ENCODE results near the gene CYB5R2. TPM values are rescaled to one million over a fixed set of nuclear protein-coding genes. Genes with fewer than 3 reads are reported as not detected.
"Not testable (repeated sequence)": the region's sequence is repeated elsewhere in the genome, so short reads cannot be mapped to it uniquely, and the experiment has no call there.

The CYB5R2 gene
- total RNA-seq, 1 experiment from 2014 or later = 40.3 TPM

GRCh38 chr11:7664867-7665266, 8.4 kb downstream of the CYB5R2 start (continued):
- TF ChIP-seq CDX4 (CRISPR knock-in tag; IDR thresholded peaks at IDR 0.05; ENCODE audit: borderline replicate concordance) (no peak), ESRRA (CRISPR knock-in tag; IDR thresholded peaks at IDR 0.05; ENCODE audit: borderline replicate concordance) (no peak), MXD4 (CRISPR knock-in tag; IDR thresholded peaks at IDR 0.05; ENCODE audit: borderline replicate concordance) (no peak), ZMAT4 (CRISPR knock-in tag; IDR thresholded peaks at IDR 0.05) (no peak), ATF3 (CRISPR knock-in tag; conservative IDR thresholded peaks at IDR 0.05) (no peak), SMAD3 (CRISPR knock-in tag; IDR thresholded peaks at IDR 0.05; ENCODE audit: borderline replicate concordance) (no peak), MLX (CRISPR knock-in tag; IDR thresholded peaks at IDR 0.05) (no peak), JUN (CRISPR knock-in tag; IDR thresholded peaks at IDR 0.05) (no peak), ZBTB21 (CRISPR knock-in tag; IDR thresholded peaks at IDR 0.05; ENCODE audit: borderline replicate concordance) (no peak), FOXJ3 (CRISPR knock-in tag; IDR thresholded peaks at IDR 0.05; ENCODE audit: borderline replicate concordance) (no peak), ZNF423 (CRISPR knock-in tag; IDR thresholded peaks at IDR 0.05) (no peak), ZNF232 (CRISPR knock-in tag; IDR thresholded peaks at IDR 0.05) (no peak)
- TF ChIP-seq, protein P1, sequence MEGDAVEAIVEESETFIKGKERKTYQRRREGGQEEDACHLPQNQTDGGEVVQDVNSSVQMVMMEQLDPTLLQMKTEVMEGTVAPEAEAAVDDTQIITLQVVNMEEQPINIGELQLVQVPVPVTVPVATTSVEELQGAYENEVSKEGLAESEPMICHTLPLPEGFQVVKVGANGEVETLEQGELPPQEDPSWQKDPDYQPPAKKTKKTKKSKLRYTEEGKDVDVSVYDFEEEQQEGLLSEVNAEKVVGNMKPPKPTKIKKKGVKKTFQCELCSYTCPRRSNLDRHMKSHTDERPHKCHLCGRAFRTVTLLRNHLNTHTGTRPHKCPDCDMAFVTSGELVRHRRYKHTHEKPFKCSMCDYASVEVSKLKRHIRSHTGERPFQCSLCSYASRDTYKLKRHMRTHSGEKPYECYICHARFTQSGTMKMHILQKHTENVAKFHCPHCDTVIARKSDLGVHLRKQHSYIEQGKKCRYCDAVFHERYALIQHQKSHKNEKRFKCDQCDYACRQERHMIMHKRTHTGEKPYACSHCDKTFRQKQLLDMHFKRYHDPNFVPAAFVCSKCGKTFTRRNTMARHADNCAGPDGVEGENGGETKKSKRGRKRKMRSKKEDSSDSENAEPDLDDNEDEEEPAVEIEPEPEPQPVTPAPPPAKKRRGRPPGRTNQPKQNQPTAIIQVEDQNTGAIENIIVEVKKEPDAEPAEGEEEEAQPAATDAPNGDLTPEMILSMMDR (IDR thresholded peaks at IDR 0.05) = no peak
- TF ChIP-seq, protein P2, sequence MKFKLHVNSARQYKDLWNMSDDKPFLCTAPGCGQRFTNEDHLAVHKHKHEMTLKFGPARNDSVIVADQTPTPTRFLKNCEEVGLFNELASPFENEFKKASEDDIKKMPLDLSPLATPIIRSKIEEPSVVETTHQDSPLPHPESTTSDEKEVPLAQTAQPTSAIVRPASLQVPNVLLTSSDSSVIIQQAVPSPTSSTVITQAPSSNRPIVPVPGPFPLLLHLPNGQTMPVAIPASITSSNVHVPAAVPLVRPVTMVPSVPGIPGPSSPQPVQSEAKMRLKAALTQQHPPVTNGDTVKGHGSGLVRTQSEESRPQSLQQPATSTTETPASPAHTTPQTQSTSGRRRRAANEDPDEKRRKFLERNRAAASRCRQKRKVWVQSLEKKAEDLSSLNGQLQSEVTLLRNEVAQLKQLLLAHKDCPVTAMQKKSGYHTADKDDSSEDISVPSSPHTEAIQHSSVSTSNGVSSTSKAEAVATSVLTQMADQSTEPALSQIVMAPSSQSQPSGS (CRISPR knock-in tag; IDR thresholded peaks at IDR 0.05; ENCODE audit: borderline replicate concordance, low read depth) = no peak
- TF ChIP-seq, protein P3, sequence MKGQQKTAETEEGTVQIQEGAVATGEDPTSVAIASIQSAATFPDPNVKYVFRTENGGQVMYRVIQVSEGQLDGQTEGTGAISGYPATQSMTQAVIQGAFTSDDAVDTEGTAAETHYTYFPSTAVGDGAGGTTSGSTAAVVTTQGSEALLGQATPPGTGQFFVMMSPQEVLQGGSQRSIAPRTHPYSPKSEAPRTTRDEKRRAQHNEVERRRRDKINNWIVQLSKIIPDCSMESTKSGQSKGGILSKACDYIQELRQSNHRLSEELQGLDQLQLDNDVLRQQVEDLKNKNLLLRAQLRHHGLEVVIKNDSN (CRISPR knock-in tag; IDR thresholded peaks at IDR 0.05) = no peak

DNA sequence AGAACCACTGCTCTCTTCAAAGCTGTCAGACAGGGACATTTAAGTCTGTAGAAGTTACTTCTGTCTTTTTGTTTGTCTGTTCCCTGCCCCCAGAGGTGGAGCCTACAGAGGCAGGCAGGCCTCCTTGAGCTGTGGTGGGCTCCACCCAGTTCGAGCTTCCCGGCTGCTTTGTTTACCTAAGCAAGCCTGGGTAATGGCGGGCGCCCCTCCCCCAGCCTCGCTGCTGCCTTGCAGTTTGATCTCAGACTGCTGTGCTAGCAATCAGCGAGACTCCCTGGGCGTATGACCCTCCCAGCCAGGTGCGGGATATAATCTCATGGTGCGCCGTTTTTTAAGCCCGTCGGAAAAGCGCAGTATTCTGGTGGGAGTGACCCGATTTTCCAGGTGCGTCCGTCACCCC, 9.8 kb downstream of the CYB5R2 start:
- ATAC-seq; H3K4me3 Mint-ChIP-seq; POLR2A ChIA-PET; CTCF ChIA-PET; DNase-seq (ENCODE audit: low spot score); H3K27ac Mint-ChIP-seq; H3K27me3 Mint-ChIP-seq (ENCODE audit: low read depth); H3K4me1 Mint-ChIP-seq: not testable (repeated sequence)
- H3K36me3 Mint-ChIP-seq = peaks cover 56% of the 10 kb centered on the region
- H3K9me3 Mint-ChIP-seq = peaks cover 17% of the 10 kb centered on the region

GRCh38 chr11:7657306-7658025, 15.8 kb downstream of the CYB5R2 start:
- CTCF ChIA-PET = interaction anchor here (0.7 to 7.5 kb wide), 51 partner anchors 8 to 566 kb away, joined by 3 to 229 read pairs (median 5); partner anchors contain the start of genes CYB5R2, OLFML1 and PPFIBP2
- Mint-ChIP-seq H3K9me3 (peaks cover 5% of the 10 kb centered on the region), H3K36me3 (peaks cover 26% of the 10 kb centered on the region), H3K27ac (peak overlapping the region; percentile 69), H3K27me3 (ENCODE audit: low read depth) (0 out of 2 replicates have a peak, but pooled peaks cover under 1% of the 10 kb centered on the region), H3K4me3 (no peak overlapping the region), H3K4me1 (peaks cover 6% of the 10 kb centered on the region)
- POLR2A ChIA-PET = interaction anchor here (0.6 to 2.0 kb wide), 4 partner anchors 16 to 254 kb away, joined by 3 to 7 read pairs (median 5); partner anchors contain the start of gene CYB5R2
- ATAC-seq (peak; percentile 98), DNase-seq (ENCODE audit: low spot score) (peak; percentile 72)
- TF ChIP-seq, protein P4, sequence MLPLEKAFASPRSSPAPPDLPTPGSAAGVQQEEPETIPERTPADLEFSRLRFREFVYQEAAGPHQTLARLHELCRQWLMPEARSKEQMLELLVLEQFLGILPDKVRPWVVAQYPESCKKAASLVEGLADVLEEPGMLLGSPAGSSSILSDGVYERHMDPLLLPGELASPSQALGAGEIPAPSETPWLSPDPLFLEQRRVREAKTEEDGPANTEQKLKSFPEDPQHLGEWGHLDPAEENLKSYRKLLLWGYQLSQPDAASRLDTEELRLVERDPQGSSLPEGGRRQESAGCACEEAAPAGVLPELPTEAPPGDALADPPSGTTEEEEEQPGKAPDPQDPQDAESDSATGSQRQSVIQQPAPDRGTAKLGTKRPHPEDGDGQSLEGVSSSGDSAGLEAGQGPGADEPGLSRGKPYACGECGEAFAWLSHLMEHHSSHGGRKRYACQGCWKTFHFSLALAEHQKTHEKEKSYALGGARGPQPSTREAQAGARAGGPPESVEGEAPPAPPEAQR (CRISPR knock-in tag; IDR thresholded peaks at IDR 0.05) = no peak
- peak; percentile 47; the same call in 1 of the 2 replicates for TF ChIP-seq TEAD1 (CRISPR knock-in tag; IDR thresholded peaks at IDR 0.05)
- TF ChIP-seq NR2C2 (CRISPR knock-in tag; IDR thresholded peaks at IDR 0.05) = no peak
- TF ChIP-seq, protein P5, sequence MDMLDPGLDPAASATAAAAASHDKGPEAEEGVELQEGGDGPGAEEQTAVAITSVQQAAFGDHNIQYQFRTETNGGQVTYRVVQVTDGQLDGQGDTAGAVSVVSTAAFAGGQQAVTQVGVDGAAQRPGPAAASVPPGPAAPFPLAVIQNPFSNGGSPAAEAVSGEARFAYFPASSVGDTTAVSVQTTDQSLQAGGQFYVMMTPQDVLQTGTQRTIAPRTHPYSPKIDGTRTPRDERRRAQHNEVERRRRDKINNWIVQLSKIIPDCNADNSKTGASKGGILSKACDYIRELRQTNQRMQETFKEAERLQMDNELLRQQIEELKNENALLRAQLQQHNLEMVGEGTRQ (CRISPR knock-in tag; IDR thresholded peaks at IDR 0.05) = 0 out of 2 replicates have a peak, but pooled peaks have one; percentile 12
- TF ChIP-seq EMX1 (CRISPR knock-in tag; IDR thresholded peaks at IDR 0.05) = no peak
- TF ChIP-seq ZNF512 (CRISPR knock-in tag; IDR thresholded peaks at IDR 0.05; ENCODE audit: borderline replicate concordance) = no peak
